PC-3 (cell line): ENCODE measurements around the gene EDAR. TPM values are rescaled to one million over a fixed set of nuclear protein-coding genes. Genes with fewer than 3 reads are reported as not detected.

ENCODE experiments used
- ATAC-seq: fragments of 200-7000 bp; cut with Tn5 transposase; 2 replicates; pipeline ENCODE4 v1.9.1; 2020; ENCODE audit warnings: mild to moderate bottlenecking, moderate library complexity
- BruUV-seq: library from RNA; stranded (reverse); fragments of 400-500 nt; replicated peaks from 2 replicates; lab custom pipeline; 2021; lab: Mats Ljungman, UMichigan
- CTCF ChIA-PET: fragments of 300-600 bp; sonication (Branson Sonifier 250); formaldehyde crosslinking; loops from one replicate; lab custom pipeline; 2022; ENCODE audit warnings: antibody characterized with exemption; lab: Charles Lee
- POLR2A ChIA-PET: fragments of 300-600 bp; sonication (Branson Sonifier 250); formaldehyde crosslinking; loops from one replicate; lab custom pipeline; 2022; ENCODE audit warnings: antibody characterized with exemption; ENCODE audit not compliant: unreplicated experiment; lab: Charles Lee
- DNase-seq: peaks from one replicate; pipeline ENCODE4 v3.0.0-alpha.2; 2015
- H2AFZ ChIP-seq: fragments of 300-600 bp; sonication (generic); 2 replicates; pipeline ENCODE4 v1.6.0; 2016; ENCODE audit warnings: antibody characterized with exemption, low read length
- H3F3A ChIP-seq: fragments of 300-600 bp; sonication (generic); one replicate; pipeline ENCODE4 v1.6.0; 2017; ENCODE audit warnings: antibody characterized with exemption, low read length, control low read depth, mild to moderate bottlenecking; ENCODE audit not compliant: unreplicated experiment
- H3K27ac ChIP-seq: fragments of 300-600 bp; sonication (generic); 2 replicates; pipeline ENCODE4 v1.5.1; 2016; ENCODE audit warnings: mild to moderate bottlenecking, low read length
- H3K27me3 ChIP-seq: fragments of 300-600 bp; sonication (generic); 2 replicates; pipeline ENCODE4 v1.6.1; 2016; ENCODE audit warnings: low read length, mixed read lengths
- H3K36me3 ChIP-seq: fragments of 300-600 bp; sonication (generic); 2 replicates; pipeline ENCODE4 v1.6.1; 2016; ENCODE audit warnings: low read depth, mixed run types, low read length, mixed read lengths
- H3K4me1 ChIP-seq: fragments of 300-600 bp; sonication (generic); 2 replicates; pipeline ENCODE4 v1.5.1; 2016; ENCODE audit warnings: low read length; ENCODE audit not compliant: insufficient read depth
- H3K4me2 ChIP-seq: fragments of 300-600 bp; sonication (generic); 2 replicates; pipeline ENCODE4 v1.6.0; 2016; ENCODE audit warnings: low read length
- H3K4me3 ChIP-seq: fragments of 300-600 bp; sonication (generic); 2 replicates; pipeline ENCODE4 v1.5.1; 2016; ENCODE audit warnings: mild to moderate bottlenecking, low read length, mixed read lengths
- H3K79me2 ChIP-seq: fragments of 300-600 bp; sonication (generic); 2 replicates; pipeline ENCODE4 v1.6.1; 2017; ENCODE audit warnings: low read length, mixed read lengths
- H3K9ac ChIP-seq: fragments of 300-600 bp; sonication (generic); 2 replicates; pipeline ENCODE4 v1.6.0; 2016; ENCODE audit warnings: mild to moderate bottlenecking, low read length
- H3K9me2 ChIP-seq: fragments of 300-600 bp; sonication (generic); replicated peaks from 2 replicates; pipeline ENCODE4 v1.6.1; 2016; ENCODE audit warnings: mixed run types, low read length, mixed read lengths
- H3K9me3 ChIP-seq: fragments of 300-600 bp; sonication (generic); 2 replicates; pipeline ENCODE4 v1.6.1; 2016; ENCODE audit warnings: low read length, mixed read lengths
- H4K20me1 ChIP-seq: fragments of 300-600 bp; sonication (generic); 2 replicates; pipeline ENCODE4 v1.6.1; 2016; ENCODE audit warnings: low read length, mixed read lengths
- EZH2 ChIP-seq: fragments of 300-600 bp; sonication (generic); IDR thresholded peaks from one replicate; pipeline ENCODE4 v1.6.1; 2017; ENCODE audit warnings: antibody characterized with exemption, mild to moderate bottlenecking, low read length; ENCODE audit not compliant: unreplicated experiment
- EZH2phosphoT487 ChIP-seq: fragments of 300-600 bp; sonication (generic); IDR thresholded peaks from 2 replicates; pipeline ENCODE4 v1.6.1; 2018; ENCODE audit warnings: mild to moderate bottlenecking, antibody characterized with exemption, low read length, borderline replicate concordance
- intact Hi-C: fragments of 100-400 bp; cut with micrococcal nuclease; formaldehyde crosslinking; loops from 2 replicates; pipeline ENCODE4 v1.9.0; 2023
- total RNA-seq: library from RNA; depleted of rRNA; stranded (reverse); fragments of >200 nt; gene quantifications from 2 replicates; pipeline ENCODE4 v1.2.3, GENCODE V29; 2014
- TF ChIP-seq, protein P1 (sequence below): fragments of 300-600 bp; sonication (generic); conservative IDR thresholded peaks from 2 replicates; pipeline ENCODE4 v1.5.1; 2017; ENCODE audit warnings: antibody characterized with exemption, low read depth, mild to moderate bottlenecking, low read length

EDAR gene
- total RNA-seq, 1 experiment from 2014 or later = 0.04 TPM

GRCh38 chr2:108983061-108983460 lies 6.0 kb downstream of the EDAR start:
- no peaks in the 10 kb centered on the region for H3K27me3 ChIP-seq
- intact Hi-C loops = no loop called here

GRCh38 chr2:108982259-108982679 lies 6.8 kb downstream of the EDAR start:
- Histone ChIP-seq H3F3A (no peaks in the 10 kb centered on the region), H3K4me3 (no peak overlapping the region), H3K9ac (no peak overlapping the region), H3K4me1 (peaks cover 8% of the 10 kb centered on the region), H2AFZ (peak overlapping the region; percentile 60), H3K4me2 (peak overlapping the region; percentile 25; the same call in 1 of the 2 replicates), H3K27ac (no peak overlapping the region), H3K9me3 (no peaks in the 10 kb centered on the region), H3K9me2 (no peaks in the 10 kb centered on the region), H4K20me1 (no peaks in the 10 kb centered on the region), H3K79me2 (no peaks in the 10 kb centered on the region), H3K36me3 (no peaks in the 10 kb centered on the region), H3K27me3 (no peaks in the 10 kb centered on the region)
- ChIA-PET POLR2A (no interaction called here), CTCF (no interaction called here)
- TF ChIP-seq EZH2phosphoT487 (no peak), EZH2 (no peak)
- TF ChIP-seq, protein P1, sequence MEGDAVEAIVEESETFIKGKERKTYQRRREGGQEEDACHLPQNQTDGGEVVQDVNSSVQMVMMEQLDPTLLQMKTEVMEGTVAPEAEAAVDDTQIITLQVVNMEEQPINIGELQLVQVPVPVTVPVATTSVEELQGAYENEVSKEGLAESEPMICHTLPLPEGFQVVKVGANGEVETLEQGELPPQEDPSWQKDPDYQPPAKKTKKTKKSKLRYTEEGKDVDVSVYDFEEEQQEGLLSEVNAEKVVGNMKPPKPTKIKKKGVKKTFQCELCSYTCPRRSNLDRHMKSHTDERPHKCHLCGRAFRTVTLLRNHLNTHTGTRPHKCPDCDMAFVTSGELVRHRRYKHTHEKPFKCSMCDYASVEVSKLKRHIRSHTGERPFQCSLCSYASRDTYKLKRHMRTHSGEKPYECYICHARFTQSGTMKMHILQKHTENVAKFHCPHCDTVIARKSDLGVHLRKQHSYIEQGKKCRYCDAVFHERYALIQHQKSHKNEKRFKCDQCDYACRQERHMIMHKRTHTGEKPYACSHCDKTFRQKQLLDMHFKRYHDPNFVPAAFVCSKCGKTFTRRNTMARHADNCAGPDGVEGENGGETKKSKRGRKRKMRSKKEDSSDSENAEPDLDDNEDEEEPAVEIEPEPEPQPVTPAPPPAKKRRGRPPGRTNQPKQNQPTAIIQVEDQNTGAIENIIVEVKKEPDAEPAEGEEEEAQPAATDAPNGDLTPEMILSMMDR = no peak
- ATAC-seq (peak; percentile 51), DNase-seq (peak; percentile 40)
- intact Hi-C loops = no loop called here
- no TSS peak for BruUV-seq

More at GRCh38 chr2:108983061-108983460, 6.0 kb downstream of the EDAR start:
- H3K79me2 ChIP-seq = no peaks in the 10 kb centered on the region
- no peak overlapping the region; the same call in 1 of the 2 replicates for H2AFZ ChIP-seq
- H3K9ac ChIP-seq = no peak overlapping the region
- BruUV-seq = no TSS peak
- H3K36me3 ChIP-seq = no peaks in the 10 kb centered on the region
- H3K27ac ChIP-seq = no peak overlapping the region
- no peak overlapping the region for H3K4me3 ChIP-seq
- H3K9me3 ChIP-seq = no peaks in the 10 kb centered on the region
- ATAC-seq = no peak
- peaks cover 8% of the 10 kb centered on the region for H3K4me1 ChIP-seq
- H3K9me2 ChIP-seq = no peaks in the 10 kb centered on the region
- POLR2A ChIA-PET = no interaction called here
- CTCF ChIA-PET = no interaction called here
- no peak overlapping the region for H3K4me2 ChIP-seq
- TF ChIP-seq EZH2phosphoT487 = no peak
- no peak for TF ChIP-seq EZH2
- TF ChIP-seq, protein P1 = no peak
- no peaks in the 10 kb centered on the region for H3F3A ChIP-seq
- no peaks in the 10 kb centered on the region for H4K20me1 ChIP-seq
- DNase-seq = no peak

DNA sequence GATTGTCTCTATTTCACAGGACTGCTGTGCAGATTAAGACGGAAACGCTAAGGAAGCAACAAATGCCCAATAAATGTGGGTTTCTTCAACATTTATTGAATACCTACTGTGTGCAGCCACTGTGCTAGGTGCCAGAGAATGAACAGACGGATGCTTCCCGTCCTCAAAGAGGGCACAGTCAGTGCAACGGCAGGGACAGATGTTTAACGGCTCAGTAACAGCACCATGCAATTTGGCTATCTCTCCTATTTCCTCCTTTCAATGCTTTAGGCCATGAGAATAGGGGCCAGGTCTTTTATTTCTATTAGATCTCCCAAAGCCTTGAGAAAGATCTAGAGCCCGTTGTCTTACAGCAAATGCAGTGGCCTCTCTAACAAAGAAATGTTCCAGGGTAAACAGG lies 7.2 kb downstream of the EDAR start:
- no peaks in the 10 kb centered on the region for H3K79me2 ChIP-seq
- H3K4me1 ChIP-seq = peaks cover 8% of the 10 kb centered on the region
- H3K9me2 ChIP-seq = no peaks in the 10 kb centered on the region
- H3K27me3 ChIP-seq = no peaks in the 10 kb centered on the region
- no peak for DNase-seq
- BruUV-seq = no TSS peak
- no peak overlapping the region for H3K27ac ChIP-seq
- 0 out of 2 replicates have a peak overlapping the region, but pooled peaks have one; percentile 60 for H2AFZ ChIP-seq
- TF ChIP-seq EZH2 = no peak
- TF ChIP-seq, protein P1 = no peak
- TF ChIP-seq EZH2phosphoT487 = no peak
- no peaks in the 10 kb centered on the region for H3K9me3 ChIP-seq
- intact Hi-C loops = no loop called here
- no peak for ATAC-seq
- no peaks in the 10 kb centered on the region for H3F3A ChIP-seq
- ChIA-PET CTCF (no interaction called here), POLR2A (no interaction called here)
- H3K36me3 ChIP-seq = no peaks in the 10 kb centered on the region
- no peak overlapping the region for H3K4me2 ChIP-seq
- no peak overlapping the region for H3K9ac ChIP-seq
- no peaks in the 10 kb centered on the region for H4K20me1 ChIP-seq
- H3K4me3 ChIP-seq = no peak overlapping the region
